ENCODE data around the gene AGFG1.

The AGFG1 gene

DNA sequence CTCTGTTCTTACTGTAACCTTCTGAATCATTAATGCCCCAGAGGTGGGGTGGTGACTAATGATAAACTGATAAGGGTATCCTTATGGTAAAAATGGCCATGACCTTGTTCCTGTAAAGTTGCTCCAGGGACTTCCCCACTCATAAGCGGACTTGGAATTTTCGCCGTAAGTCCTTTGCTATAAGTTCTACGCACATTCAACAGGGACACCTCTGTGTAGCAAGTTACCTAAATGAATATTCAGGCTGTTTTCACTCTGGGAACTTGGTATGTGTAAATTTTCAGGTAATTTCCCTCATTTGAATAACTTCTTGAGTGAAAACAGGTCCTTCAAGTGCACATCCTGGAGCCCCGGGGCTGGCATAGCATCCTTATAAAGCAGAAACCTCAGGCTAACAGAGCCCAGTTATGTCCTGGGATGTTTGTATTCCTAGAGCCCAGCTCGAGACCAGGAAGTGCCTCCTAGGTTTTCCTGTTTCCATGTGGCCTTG, 9.4 kb upstream of the AGFG1 start:
- DNase-seq = no peak

DNA sequence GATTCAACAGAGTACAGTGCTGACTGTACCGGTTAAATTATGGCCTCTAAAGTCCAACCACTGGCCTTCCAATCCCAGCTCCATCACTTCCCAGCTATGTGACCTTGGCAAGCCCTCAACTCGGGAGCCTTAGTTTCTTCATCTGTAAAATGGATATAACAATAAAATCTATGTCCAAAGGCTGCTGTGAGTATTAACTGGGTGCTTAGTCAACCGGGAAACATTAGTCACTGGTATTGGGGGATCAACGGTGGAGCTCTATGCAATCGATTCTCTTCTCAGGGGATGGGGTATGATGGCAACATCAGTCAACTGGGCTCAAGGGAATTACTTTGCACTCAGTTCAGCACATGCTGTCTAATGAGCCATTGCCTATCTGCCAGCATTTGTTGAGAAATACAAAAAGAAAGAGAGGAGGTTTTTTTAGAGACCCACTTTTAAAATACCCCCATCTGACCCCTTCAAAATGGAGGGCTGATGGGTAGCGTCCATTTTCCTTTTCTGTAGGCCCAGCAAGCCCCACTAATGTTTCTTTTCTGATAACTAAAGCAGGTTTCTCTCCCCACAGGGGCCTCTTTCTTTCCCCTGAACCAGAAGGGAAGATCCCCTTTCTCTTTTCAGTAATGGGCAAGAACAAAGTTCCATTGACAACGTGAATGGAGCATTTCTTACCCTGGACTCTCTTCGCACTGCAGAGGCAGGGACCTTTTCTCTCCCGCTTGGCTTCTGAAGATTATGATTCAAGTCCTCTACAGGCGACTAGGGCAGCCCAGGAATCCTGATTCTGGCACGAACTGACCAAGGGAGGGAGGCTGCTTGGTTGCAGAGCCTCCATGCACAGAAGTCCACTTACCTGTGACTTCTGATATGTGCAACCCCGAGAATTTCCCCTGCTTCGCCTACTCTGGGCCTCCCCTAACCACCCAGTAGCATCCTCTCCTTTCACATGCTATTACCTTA, 8.7 kb upstream of the AGFG1 start:
- no peak for DNase-seq

DNA sequence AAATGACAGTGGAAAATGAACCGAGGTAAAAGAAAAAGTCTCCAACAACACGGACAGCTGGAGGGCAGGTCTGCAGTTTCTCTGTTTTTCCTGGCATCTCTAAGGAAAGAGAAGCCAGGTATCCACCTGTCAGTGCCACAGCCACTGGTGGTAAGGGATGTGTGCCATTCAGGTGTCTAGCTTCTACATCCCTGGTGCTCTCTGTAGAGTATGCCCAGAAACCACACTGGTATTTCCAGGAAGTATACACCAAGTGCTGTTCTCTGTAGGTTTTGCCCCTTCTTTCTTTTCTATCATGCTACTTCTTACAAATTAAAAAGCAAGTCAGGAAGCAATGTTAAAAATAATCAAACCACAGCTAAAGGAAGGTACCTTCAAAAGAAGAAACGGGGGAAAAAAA, 7.6 kb upstream of the AGFG1 start:
- DNase-seq = no peak

DNA sequence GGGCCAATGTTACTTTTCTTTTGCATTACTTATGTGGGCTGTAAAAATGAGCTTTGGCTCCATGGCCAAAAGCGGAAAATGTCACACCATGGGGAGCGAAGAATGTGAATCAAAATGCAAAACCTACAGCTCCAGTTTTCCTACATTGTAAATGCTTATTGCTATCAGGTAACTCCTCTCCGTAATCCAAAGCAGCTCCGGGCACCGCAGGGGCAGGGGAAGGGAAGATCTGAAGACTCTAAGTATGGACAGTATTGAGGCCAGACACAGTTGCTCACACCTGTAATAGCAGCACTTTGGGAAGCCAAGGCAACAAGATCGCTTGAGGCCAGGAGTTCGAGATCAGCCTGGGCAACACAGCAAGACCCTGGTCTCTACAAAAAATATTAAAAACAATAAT, 7.1 kb upstream of the AGFG1 start:
- no peak for DNase-seq

DNA sequence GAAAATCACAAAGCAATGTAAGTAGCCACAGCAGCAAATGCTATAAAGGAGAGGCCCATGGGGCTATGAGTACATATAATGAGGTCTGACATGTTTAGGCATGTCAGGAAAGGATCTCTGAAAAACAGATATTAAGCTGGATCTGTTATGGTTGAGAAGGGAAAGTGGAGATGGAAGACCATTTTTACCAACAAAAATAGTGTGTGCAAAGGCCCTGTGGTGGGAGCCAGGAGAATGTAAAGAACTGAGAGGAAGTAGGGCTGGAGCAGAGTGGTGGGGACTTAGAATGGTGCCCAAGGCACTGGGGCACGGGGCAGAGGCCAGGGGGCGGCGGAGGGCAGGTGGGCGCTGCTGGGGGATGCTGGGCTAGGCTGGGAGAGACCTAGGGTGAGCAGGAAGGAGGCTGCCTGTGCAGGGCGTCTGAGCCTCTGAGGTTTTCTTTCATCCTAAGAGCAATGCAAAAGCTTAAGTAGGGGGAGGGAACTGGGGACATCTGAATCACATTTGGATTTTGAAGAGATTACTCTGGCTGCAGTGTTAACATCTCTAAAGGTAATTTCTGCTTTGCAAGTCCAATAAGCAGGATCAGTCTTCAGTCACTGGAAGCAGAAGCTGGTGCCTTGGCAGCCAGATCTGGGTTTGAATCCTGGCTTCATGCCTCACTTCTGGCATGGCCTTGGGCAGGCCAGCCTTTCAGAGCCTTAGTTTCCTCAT, 4.9 kb upstream of the AGFG1 start:
- DNase-seq = no peak

DNA sequence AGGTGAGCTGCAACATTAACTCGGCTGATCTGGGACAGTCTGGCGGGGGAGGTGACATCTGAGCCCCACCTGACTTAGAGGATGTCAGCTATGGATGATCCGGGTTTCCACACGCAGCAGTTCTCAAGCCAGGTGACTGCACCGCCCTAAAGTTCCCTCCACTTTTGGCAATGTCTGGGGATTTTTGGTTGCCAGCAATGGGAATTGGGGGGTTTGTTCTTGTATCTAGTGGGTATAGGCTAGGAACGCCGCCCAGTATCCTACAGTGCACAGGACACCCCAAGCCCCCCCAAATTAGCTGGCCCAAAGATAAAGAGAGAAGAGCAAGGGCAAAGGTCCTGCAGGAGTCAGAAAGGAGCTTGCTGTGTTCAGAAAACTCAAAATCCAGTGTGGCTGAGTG, 544 bp upstream of the AGFG1 start:
- DNase-seq = no peak

DNA sequence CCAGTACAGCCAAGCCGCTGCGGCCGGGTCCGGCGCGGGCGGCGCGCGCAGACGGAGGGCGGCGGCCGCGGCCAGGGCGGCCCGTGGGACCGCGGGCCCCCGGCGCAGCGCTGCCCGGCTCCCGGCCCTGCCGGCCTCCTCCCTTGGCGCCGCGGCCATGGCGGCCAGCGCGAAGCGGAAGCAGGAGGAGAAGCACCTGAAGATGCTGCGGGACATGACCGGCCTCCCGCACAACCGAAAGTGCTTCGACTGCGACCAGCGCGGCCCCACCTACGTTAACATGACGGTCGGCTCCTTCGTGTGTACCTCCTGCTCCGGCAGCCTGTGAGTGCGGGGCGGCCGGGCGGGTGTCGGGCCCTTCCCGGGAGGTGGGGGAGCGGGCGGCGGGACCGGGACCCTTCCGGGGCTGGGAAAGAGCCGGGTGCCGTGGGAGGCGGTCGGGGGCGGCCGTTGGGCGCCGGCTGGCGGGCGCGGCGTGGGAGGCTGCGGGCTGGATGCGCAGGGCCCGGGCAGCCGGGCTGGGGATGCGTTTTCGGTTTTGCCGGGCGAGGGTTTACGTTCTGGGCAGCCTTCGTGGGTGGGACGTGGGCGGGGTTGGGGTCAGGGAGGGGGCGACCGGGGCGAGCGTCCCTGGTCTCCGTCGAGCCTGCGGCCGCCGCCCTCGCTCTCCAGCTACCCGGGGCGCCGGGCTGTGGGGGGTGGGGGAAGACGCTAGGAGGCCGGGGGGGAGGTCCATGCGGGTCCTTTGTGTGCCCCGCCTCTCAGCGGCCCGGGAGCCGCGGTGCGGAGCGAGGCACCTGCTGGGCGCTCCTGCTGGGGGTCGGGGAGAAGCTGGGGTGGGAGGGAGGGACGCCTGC, 537 bp downstream of the AGFG1 start:
- no peak for DNase-seq

DNA sequence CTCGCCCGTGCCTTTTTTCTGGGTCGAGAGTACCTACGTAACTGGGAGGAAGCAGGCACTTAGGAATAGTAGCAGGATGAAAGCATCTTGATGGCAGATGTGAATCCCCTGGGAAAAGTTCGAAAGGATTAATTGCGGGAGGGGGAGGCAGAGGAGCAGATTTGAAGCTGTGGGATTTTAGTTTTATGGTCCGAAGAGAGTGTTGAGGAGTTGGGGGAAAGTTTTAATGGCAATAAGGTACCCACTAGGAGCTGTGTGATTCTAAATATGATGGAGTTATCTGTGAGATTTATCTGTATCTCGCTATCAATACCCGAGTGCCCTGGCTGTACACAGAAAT, 1.1 kb downstream of the AGFG1 start:
- DNase-seq = peak; percentile 45

DNA sequence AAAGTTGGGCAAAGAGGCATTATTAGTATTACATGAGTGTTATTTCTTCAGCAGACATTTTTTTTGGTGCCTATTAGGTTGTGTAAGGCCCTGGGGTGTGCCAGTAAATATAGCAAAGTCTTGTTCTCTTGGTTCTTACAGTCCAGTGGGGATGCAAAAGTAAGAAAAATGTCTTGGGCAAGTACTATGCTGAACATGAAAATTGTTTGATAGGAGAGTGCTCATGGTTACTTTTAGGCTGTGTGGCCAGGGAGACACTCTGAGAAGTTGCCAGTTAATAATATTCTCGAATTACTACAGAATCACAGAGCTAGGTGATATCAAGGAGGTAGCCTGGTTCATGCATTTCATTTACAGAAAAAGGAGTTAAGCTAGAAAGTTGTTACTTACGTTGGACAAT, 1.9 kb downstream of the AGFG1 start:
- DNase-seq = no peak

DNA sequence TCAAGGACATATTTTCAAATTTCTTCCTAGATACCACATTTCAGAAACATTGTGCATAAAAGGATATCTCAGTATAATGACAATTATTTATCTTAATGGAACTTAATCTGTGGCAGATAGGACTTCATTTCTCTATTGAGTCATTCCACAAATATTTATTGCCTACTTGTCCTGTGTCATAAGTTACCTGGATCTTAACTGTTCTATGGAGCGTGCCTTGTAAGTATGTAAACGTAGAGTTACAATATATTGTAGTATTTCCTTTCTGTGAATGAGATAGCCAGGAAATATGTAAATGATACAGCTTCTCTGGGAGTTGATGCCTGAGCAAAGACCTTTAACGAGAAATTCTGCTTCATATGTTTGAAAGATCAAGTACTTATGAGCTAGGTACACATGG, 2.5 kb downstream of the AGFG1 start:
- no peak for DNase-seq

DNA sequence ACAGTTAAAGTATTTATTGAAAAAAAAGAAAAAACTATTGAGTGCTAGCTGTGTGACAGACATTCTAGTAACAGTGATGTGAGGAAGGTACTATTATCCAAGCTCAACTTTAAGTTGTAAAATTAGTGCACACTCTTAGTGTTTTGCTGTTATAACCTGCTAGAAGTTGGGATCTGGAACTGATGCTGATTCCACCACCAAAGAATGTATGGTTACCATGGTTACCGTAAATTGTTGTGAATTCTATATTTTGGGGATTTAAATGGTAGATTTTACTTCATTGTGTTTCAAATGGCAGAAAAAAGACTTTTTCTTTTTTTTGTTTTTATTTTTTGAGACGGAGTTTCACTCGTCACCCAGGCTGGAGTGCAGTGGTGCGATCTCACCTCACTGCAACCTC, 5.3 kb downstream of the AGFG1 start:
- no peak for DNase-seq

DNA sequence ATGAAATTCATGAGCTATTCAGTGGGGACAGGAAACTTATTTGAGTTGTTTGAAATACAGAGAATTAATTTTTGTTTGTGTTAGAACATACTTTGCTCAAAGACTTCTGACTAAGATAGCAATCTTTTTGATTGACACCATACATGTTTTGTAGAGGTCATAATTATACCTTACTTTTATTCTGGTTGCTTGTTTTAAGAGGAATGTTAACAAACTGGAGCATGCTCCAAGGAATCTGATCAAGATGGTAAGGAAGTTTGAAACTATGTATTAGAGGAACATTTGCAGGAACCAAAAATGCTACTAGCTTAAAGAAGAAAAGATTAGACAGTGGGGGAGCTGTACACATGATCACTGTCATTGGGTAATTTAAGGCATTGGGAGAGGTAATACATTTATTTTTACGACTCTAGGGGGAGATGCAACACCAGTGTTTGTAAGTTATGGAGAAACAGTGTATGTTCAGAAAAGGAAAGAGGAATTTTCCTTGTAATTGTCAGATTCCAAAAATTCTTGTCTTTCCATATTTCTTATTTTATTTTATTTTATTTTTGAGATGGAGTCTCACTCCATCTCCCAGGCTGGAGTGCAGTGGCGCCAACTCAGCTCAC, 8.0 kb downstream of the AGFG1 start:
- DNase-seq = no peak

DNA sequence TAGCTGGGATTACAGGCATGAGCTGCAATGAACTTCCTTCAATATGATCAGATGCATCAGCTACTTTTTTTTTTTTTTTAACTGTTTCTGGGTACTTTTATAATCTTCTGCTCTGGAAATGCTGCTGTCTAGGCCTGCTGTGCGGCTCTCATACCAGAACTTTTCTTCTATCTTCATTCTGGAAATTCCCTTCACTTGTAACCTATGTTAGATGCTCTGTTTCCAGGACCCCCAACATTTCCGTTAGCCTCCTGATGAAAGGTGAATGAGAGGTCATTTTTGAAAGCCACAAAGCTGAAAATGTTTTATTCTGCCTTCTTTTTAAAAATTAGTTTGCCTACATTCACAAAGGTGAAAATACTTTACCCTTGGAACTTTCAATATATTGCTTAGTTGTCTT, 8.6 kb downstream of the AGFG1 start:
- no peak for DNase-seq

DNA sequence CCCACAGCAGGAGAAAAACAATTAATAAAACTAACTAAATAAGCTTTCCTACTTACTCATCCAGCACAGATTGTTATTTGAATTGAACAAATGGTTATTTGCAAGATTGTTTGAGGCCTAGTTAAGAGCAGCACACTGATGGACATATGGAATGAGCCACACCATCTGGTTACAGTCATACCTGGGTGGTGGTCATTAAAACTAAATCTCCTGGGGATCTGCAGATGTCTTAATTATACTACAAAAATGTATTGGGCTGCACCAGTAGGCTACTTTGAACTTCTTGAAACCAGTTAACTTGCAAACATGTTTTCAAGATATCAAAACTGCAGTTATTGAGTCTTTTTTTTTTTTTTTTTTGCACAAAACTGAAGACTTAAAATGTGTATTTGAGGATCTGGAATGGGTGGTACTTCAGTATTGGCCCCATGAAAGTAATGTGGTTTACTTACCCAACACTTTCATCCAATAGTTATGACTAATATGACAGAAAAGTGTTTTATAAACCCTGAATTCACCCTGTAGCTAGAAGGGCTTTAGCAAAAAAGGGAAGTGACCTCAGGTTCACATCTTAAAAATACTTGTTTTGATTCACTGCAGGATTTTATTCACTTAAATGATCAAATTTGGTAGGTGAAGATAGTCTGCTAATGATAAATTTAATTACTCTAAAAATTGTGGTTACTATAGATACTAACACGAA, 10.8 kb downstream of the AGFG1 start:
- no peak for DNase-seq

DNA sequence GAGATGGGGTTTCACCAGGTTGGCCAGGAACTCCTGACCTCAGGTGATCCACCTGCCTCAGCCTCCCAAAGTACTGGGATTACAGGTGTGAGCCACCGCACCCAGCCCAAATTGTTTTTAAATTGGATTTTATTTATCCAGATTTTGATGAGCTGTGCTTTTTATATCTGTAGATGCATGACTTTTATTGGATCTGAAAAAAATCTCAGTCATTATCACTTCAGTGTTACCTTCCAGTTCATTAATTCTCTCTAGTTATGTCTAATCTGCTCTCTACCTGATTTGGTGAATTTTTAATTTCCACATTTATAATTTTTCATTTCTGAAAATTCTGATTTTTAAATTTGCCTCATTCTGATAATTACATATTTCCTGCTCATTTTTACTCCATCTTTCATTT, 13.5 kb downstream of the AGFG1 start:
- no peak for DNase-seq

DNA sequence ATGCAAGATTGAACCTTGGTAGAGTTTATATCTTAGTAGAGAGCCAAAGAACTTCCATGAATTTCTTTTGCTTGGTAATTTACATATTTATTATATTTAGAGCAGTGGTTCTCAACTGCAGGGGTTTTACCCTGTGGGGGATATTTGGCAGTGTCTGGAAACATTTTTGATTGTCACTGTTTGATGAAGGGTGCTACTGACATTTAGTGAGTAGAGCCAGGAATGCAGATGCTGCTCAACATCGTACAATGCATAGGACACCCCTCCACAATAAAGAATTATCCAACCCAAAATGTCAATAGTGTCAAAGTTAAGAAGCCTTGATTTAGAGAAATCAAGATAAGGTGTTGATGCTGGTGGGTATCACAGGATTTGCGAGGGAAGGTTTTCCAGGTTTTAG, 14.7 kb downstream of the AGFG1 start:
- no peak for DNase-seq

DNA sequence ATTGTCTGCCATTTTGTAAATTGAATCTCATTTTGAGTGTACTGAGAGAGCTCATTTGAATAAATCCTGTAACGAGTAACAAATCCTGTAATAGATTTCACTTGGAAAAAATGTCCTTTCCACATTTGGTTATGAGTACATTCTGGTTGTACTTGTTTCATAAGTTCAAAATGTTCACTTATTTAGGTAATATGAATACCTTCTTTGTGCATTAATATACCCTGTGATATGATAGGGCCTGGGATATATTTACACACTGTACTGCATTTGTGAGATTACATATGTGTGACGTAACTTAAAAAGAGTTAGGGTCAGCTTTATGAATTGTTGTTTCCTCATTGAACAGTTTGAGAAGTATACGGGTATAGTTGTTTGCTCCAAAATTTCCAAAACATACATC, 16.1 kb downstream of the AGFG1 start:
- DNase-seq = no peak

DNA sequence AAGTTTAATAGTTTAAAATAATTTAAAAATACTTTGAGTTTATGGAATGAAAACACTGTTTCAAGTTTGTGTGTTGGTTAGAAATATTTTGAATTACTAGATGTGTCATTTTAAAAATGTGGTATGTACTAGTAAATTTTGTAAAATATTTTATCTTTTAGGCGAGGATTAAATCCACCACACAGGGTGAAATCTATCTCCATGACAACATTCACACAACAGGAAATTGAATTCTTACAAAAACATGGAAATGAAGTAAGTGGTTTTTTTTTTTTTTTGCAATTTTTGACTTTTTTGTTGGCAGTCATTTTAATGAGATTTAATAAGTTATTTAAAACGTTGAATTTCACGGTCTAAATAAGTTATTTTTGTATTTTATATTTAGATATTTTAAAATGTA, 19.4 kb downstream of the AGFG1 start:
- no peak for DNase-seq

DNA sequence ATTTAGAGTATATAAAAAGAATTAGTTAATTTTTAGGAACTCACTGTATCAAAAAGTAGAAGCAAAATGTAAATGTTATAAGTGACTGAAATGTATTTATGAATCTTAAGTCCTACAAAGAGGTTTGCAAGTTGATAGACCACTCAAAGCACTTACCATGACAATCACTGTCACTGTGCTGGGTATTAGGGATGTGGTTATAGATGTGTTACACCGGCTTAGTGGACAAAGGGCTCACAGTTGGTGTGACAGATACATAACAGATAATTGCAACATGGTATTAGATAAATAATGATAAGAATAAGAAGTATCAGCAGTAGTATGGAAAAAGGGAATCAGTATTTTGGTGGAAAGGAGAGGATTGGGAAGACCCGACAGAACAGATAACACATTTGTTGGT, 21.6 kb downstream of the AGFG1 start:
- DNase-seq = no peak

DNA sequence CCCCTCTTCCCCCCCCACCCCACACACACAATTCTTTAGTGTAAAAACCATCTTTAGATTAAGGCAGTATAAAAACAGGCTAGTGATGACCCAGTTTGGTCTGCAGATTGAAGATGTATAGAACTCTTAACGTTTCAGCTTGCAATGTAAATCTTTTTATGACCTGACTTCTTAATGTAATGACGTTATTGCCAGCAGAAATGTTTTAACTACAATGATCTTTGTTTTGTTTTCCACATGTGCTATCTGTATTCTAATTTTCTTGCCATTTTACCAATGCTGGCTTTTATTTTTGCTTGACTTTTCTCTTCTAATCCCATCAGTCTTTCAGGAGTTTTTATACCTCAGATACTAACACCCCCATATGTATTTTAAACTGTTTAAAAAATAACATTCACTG, 25.2 kb downstream of the AGFG1 start:
- no peak for DNase-seq

DNA sequence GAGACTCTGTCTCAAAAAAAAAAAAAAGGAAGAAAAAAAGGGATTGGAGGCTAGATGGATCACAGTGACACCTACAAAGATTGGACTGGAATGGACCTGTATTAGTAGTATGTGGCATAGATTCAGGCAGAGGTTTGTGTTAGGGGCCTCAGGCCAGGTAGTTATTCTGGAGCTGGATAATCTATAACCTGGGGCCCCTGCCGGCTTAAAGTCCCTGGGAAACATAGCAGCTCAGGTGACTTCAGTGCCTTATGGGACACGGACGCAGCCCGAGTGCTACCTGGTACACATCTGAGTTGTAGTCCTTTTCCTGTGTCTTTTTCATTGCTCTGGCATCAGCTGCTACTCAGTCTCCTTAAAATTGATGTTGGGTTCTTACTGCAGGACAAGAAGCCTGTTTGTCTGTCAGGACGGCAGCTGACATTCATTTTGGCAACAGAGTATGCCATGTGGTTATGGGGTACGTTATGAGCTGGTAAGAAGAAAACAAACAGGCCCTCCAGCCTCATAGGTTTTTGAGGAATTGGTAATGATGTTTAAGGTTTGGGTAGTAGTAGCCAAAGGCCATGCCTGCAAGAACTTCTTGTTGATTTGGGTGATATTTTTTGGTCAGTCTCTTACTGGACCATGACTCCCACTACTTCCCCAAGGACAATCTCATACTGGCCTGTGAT, 27.8 kb downstream of the AGFG1 start:
- DNase-seq = no peak

DNA sequence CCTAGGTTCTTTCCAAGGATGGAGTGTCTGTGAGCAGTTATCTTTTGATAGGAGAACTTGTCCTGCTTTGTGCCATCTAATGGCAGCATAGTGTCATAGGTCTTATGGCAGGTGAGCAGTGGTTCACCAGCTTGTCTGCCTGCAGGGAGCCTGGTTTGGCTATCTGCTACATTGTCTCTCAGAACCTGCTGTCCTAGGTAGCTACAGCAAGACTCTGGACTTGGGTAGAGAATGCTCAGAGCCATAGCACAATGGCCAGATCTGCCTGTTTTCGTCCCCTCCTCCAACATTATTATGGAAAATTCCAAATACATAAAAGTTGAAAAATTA, 28.3 kb downstream of the AGFG1 start:
- DNase-seq = no peak

Measured in NCI-H1105 treated with DMSO at 0.1 percent for 48 hours (cell line).